GM11168 (cell line): ENCODE measurements around the gene LRRC31.

Experiments
- in situ Hi-C: fragments of 300-500 bp; cut with MboI; formaldehyde crosslinking; loops from one replicate; pipeline ENCODE4 v1.12.0; 2022; ENCODE audit warnings: low sequenced_read_pairs; ENCODE audit not compliant: unreplicated experiment

The LRRC31 gene

GRCh38 chr3:169865176-169865767, 4.5 kb downstream of the LRRC31 start:
- in situ Hi-C loops, result loop anchor here (10.0 kb wide), 1 partner anchor 100 kb away; the partner anchor contains the start of gene SEC62

- in situ Hi-C loops, result loop anchor here (10.0 kb wide), 1 partner anchor 101 kb away; the partner anchor contains the start of gene SEC62
Measured at GRCh38 chr3:169864270-169864669, 5.5 kb downstream of the LRRC31 start.

GRCh38 chr3:169863458-169863899, 6.3 kb downstream of the LRRC31 start:
- in situ Hi-C loops, result loop anchor here (10.0 kb wide), 1 partner anchor 101 kb away; the partner anchor contains the start of gene SEC62

GRCh38 chr3:169861871-169862270, 7.9 kb downstream of the LRRC31 start:
- in situ Hi-C loops, result loop anchor here (10.0 kb wide), 1 partner anchor 103 kb away; the partner anchor contains the start of gene SEC62

GRCh38 chr3:169857811-169858210, 11.9 kb downstream of the LRRC31 start:
- in situ Hi-C loops, result no loop called here

GRCh38 chr3:169855514-169855913, 14.2 kb downstream of the LRRC31 start:
- in situ Hi-C loops, result no loop called here

- in situ Hi-C loops, result no loop called here
Measured at GRCh38 chr3:169850618-169851017, 19.1 kb downstream of the LRRC31 start.

- in situ Hi-C loops, result no loop called here
Measured at GRCh38 chr3:169848741-169849140, 21.0 kb downstream of the LRRC31 start.

- in situ Hi-C loops, result no loop called here
Measured at GRCh38 chr3:169847896-169848295, 21.8 kb downstream of the LRRC31 start.

- in situ Hi-C loops, result no loop called here
Measured at GRCh38 chr3:169846458-169847193, 23.1 kb downstream of the LRRC31 start.

GRCh38 chr3:169842960-169843359, 26.8 kb downstream of the LRRC31 start:
- in situ Hi-C loops, result no loop called here

- in situ Hi-C loops, result no loop called here
Measured at GRCh38 chr3:169841171-169841570, 28.6 kb downstream of the LRRC31 start.

GRCh38 chr3:169838511-169839030, 31.2 kb downstream of the LRRC31 start:
- in situ Hi-C loops, result no loop called here

GRCh38 chr3:169836942-169837275, 32.8 kb downstream of the LRRC31 start:
- in situ Hi-C loops, result no loop called here

GRCh38 chr3:169836078-169836941, 33.4 kb downstream of the LRRC31 start:
- in situ Hi-C loops, result no loop called here

GRCh38 chr3:169835533-169835932, 34.2 kb downstream of the LRRC31 start:
- in situ Hi-C loops, result no loop called here

- in situ Hi-C loops, result no loop called here
Measured at GRCh38 chr3:169827712-169828111, 42.0 kb downstream of the LRRC31 start.

- in situ Hi-C loops, result no loop called here
Measured at GRCh38 chr3:169825316-169825715, 44.4 kb downstream of the LRRC31 start.

- in situ Hi-C loops, result no loop called here
Measured at GRCh38 chr3:169822983-169823382, 46.8 kb downstream of the LRRC31 start.

GRCh38 chr3:169822540-169822939, 47.2 kb downstream of the LRRC31 start:
- in situ Hi-C loops, result no loop called here

GRCh38 chr3:169822091-169822490, 47.6 kb downstream of the LRRC31 start:
- in situ Hi-C loops, result no loop called here
